A204.1 (cell line): ENCODE results near the gene SLC37A1.
"Not testable (repeated sequence)": the region's sequence is repeated elsewhere in the genome, so short reads cannot be mapped to it uniquely, and the experiment has no call there.

Experiments
- FAIRE-seq: peaks from 2 replicates; lab custom pipeline; 2012; peaks lifted over from hg19 to GRCh38; lab: Jason Lieb, UNC

Gene SLC37A1

DNA sequence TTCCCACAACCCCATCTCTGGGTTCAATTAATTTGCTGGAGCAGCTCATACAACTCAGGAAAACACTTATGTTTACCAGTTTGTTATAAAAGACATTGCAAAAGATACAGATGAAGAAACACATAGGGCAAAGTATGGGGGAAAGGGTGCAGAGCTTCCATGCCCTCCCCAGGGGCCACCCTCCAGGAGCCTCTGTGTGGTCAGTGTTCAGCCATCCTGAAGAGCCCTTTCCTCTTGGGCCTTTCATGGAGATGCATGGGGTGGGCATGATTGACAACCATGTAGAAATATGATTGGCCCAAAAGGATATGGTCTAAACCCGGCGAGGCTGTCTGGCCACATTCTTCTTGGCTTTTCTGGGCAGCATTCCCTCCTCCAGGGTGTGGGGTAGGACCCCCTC, 83.0 kb downstream of the SLC37A1 start:
- no peak for FAIRE-seq

- FAIRE-seq = no peak
Measured at GRCh38 chr21:42597487-42598158, 84.0 kb downstream of the SLC37A1 start.

DNA sequence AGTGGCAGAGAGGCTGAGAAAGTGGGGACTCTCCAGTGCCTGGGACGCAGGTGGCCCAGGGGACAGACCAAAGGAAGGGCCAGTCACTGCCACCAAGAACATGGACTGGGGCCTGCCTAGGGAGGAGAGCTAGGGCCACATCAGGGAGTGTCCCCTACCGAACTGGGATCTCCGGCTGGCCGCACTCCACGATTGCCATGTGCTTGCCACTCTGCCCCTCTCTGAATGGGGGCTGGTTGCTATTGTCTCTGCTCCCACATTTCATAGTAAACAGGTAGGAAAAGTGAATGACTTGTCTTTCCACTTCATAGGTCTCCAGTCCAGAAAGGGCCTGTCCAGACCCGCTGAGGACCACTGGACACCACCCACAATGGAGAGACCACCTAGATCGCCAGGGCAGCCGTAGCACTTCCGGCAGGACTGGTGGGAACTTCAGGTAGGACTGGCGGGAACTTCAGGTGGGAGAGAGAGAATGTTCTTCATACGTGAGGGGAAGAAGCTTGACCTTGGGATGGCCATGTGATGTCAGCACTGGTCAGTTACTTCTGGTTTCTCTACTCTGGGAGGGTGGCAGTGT, 84.6 kb downstream of the SLC37A1 start:
- FAIRE-seq = no peak

GRCh38 chr21:42599486-42599885, 85.8 kb downstream of the SLC37A1 start:
- FAIRE-seq = no peak

GRCh38 chr21:42599962-42600361, 86.3 kb downstream of the SLC37A1 start:
- no peak for FAIRE-seq

DNA sequence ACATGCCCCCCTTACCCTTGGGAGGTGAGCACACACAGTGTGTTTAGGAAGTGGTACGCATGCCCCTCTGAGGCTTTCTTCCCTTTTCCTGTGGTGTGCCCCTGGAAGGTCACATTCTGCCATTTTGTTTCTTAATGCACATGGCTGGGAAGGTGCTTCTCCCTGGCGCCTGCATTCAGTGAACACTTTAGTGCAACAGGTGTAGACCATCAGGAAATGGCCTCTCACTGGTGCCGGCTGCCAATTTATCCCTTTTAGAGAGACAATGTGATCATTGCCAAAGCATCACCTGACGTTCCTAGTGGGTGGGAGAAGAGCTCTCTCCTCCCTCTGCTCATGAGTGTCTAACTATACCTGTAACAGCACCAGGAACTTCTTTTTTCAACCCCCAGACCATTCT, 88.0 kb downstream of the SLC37A1 start:
- FAIRE-seq = no peak

DNA sequence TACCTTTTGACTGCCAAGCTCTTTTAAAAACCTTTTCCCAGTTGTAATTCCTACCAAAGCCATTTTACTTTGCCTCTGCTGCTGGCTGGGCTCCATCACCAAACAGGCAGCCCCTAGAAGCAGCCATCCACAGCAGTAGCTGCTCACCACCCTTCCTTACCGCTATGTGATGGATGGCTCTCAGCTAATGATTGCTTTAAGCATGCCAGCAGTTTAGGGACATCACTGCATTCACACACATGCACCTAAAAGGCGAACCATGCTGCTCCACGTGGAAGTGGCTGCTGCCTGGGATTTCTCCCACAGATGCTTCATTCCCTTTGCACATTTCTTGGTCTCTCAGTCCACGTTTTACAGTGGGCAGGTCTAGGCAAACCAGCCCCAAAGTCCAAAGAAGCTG, 93.5 kb downstream of the SLC37A1 start:
- no peak for FAIRE-seq

GRCh38 chr21:42607525-42608102, 94.0 kb downstream of the SLC37A1 start:
- no peak for FAIRE-seq

- no peak for FAIRE-seq
Measured at GRCh38 chr21:42608446-42608845, 94.8 kb downstream of the SLC37A1 start.

GRCh38 chr21:42609811-42610210, 96.2 kb downstream of the SLC37A1 start:
- FAIRE-seq = no peak

GRCh38 chr21:42611852-42612251, 98.2 kb downstream of the SLC37A1 start:
- FAIRE-seq = no peak

DNA sequence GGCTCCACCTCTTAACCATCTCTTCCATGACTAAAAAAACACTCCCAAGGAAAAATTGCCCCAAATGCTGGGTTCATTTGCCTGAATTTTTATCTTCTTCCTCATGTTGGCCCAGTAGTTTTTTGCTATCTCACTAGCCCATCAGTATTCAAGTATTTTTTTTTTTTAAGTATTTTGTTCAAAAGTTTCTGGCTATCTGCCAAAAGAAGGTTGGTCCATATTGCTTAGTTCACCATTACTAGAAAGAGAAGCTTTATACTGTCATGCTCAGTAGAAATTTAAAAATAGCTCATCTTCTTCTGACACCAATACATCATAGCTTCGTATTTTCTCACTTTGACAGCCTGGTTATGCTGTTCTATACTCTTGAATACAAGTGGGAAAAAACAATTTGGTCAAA, 98.7 kb downstream of the SLC37A1 start:
- no peak for FAIRE-seq

DNA sequence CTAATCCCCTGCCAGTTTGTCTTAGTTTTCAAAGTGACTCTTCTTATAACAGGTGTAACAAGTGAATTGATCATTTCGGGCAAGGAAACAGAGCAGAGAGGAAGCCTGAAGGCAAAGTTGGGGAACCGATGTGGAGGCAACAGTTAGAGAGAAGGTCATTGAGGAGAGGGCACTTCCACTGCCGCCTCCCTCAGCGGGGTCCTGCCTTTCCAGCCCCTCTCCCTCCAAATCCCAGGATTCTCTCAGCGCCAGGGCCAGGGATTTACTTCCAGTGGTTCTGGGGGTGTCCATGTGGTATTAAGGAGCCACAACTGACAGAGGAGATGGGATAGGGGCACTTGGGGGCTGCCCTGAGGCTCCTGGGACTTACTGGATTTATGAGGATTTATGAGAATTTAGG, 100.1 kb downstream of the SLC37A1 start:
- FAIRE-seq = no peak

DNA sequence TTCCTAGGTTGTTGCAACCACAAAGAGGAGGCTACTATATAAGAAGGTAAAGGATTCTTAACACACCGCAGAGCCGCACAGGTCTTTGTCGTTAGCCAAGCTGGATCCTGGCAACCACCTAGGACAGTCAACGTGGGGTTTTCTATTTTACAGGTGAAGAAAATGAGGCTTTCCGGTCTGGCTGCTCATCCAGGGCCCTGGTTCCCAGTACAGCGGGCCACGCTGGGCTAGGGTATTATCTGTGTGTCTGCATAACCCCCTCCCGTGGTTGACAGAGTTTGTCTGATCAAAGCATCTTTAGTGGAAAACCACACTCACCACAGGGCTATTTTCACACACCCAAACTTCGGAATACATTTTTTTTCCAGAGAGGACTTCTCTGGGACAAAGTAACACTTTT, 100.7 kb downstream of the SLC37A1 start:
- no peak for FAIRE-seq

- FAIRE-seq = no peak
Measured at GRCh38 chr21:42614811-42615351, 101.2 kb downstream of the SLC37A1 start.

DNA sequence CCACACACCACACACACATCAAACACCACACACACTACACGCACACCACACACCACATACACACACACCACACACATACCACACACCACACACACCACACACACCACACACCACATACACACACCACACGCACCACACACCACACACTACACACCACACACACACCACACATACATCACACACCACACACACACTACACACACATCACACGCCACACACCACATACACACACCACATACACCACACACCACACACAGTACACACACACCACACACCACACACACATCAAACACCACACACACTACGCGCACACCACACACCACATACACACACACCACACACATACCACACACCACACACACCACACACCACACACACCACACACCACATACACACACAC, 101.7 kb downstream of the SLC37A1 start:
- not testable (repeated sequence) for FAIRE-seq

DNA sequence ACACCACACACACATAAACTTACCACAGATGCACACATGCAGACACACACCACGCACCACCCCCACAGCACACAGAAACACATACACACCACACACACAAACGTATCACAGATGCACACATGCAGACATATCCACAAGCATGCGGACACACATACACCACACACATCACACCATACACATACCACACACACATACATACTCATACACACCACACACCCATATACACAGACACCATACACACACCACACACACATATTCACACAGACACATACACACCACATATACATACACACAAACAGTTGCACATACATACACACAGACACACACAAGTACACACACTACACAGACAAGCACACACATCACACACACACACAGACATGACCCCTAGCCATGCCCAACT, 102.3 kb downstream of the SLC37A1 start:
- FAIRE-seq = no peak

DNA sequence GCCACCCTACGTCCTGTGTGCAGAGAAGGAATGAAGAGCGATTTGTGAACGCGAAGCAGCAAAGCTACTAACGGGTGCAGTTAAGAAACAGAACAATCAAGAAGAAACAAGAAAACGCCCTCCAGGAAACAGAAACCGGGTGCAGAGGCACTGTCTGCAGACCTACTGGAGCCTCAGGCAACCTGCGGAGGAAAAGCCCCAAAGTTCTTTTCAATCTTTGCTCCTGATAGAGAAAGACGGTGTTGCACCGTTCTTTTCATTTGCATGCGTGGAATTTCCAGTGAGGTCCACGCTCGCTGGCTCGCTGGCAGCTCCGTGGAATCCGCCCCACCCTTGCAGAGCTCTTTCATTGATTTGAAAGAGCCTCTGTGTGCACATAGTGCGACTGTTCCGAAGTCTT, 102.8 kb downstream of the SLC37A1 start:
- FAIRE-seq = no peak

DNA sequence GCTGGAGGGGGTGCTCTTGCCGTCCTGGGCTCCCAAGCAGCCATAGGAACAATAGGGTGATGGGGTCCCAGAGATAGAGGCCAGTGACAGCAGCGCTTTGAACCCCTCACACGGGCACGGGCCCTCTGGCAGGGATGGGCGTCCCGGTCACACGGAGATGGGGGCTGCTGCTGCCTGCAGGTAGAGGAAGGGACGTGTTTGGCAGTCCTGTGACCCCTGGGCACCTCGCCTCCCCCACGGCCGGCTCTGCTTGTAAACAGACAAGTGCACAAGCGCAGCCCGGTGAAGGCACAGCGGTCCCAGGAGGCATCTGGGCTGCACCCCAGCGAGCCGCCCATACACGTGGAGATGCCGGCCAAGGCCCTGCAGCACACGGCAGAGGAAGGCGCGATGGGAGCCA, 103.3 kb downstream of the SLC37A1 start:
- no peak for FAIRE-seq

DNA sequence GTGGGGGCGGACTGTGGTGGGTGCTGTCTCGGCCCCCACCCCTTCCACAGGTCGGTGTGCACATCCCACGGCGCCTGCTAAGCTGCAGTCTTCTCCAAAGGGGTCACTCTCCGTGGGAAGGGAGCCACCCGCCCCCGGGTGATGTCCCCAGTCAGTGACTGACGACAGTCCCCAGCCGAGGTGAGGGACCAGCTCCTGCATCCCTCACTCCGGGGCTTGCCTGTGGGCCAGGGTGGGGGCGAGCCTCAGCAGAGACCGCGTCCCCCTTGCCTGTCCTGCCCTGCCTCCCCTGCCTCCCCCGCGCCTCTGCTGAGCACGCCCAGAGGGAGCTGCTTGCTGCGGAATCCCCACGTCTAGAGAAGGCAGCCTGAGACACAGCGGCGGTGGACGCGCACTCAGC, 103.8 kb downstream of the SLC37A1 start:
- FAIRE-seq = no peak

DNA sequence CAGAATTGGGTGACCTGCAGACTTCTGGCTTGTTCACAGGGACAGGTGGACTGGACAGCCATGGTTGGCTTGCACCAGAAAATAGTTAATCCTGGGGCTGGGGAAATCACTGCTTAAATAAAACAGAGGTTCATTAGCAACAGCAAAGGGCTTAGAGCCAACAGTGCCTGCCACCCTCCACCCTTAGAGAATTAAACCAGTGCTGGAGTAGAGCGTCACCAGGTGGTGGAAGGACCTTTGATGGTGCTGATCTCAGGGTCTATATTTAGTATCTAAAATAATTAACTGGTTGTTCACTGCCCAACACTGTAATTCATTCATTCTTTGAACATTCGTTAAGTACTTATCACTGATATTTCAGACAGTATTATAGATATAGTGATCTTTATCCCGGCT, 105.1 kb downstream of the SLC37A1 start:
- FAIRE-seq = no peak

DNA sequence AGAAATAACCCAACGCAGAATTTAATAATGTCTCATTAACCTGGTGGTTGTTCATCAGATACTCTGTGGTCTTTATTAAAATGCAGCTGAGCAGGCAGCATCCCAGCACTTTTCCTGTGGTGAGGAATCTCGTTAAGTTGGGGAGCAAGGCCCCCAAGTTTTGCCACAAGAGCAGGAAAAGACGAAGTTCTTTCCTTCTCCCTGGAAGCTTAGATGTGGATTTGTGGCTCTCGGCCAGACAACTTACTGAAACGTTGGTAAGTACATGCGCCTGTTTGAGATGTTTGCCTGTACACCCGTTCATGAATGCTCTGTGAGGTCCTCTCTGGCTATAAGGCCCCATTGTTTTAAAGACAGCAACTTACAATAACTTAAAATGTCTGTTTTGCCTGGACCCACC, 105.5 kb downstream of the SLC37A1 start:
- FAIRE-seq = no peak

- no peak for FAIRE-seq
Measured at GRCh38 chr21:42619841-42620240, 106.2 kb downstream of the SLC37A1 start.
